HG03439 (cell line): ENCODE measurements around the gene GP2.

Experiments
- ATAC-seq: cut with Tn5 transposase; IDR thresholded peaks from one replicate; pipeline ENCODE4 v1.9.1; 2021; ENCODE audit warnings: mild to moderate bottlenecking, moderate library complexity; ENCODE audit not compliant: unreplicated experiment

GP2 gene

DNA sequence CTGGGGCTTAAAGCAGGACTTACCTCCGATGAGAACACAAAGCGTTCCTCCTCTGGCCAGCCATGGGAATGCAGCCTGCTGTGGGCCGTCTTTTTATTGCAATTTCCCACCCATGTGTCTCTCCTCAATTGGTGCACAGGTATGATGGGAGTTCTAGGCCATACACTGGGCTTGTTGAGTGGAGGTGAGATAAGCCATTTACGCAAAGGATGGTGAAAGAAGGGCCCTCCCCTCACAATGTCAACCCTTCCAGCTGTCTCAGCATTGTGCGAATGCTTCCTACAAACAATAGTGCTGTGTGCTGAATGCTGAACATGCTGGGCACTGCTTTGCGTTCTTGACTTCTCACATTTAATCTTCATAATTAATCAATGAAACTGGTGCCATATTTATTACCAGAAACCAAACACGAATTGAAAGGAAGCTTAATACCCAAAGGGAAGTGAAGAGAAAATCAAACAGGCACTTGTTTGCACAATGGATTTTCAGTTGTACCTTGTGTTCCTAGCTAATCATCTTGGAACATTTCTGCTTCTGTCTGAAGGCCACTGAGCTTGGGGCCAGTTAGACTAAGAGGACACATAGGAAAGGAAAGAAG, at the start of gene GP2:
GP2 (minus strand) TSS at position 70 of the 598 bp plus-strand sequence. CDS start 1,082 bp downstream, outside the sequence.
- ATAC-seq, result no peak

DNA sequence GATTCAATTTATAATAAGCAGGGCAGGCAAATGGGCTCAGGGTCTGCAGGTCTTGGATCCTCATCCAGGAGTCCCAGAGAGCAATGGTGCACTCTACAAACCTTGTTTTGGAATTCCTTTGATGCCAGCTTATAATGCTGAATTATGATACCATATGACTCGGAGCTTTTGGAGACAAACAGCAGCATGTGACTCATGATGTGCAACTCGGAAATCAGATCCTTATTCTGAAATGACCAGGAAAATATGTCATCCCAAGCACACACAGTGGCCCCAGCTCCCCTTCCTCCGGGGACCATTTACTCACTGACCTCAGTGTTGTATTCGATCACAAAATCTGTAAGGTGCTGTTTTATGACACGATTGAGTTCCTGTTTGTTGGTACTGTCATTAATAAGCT, 45.4 kb upstream of the GP2 start:
- ATAC-seq, result no peak

DNA sequence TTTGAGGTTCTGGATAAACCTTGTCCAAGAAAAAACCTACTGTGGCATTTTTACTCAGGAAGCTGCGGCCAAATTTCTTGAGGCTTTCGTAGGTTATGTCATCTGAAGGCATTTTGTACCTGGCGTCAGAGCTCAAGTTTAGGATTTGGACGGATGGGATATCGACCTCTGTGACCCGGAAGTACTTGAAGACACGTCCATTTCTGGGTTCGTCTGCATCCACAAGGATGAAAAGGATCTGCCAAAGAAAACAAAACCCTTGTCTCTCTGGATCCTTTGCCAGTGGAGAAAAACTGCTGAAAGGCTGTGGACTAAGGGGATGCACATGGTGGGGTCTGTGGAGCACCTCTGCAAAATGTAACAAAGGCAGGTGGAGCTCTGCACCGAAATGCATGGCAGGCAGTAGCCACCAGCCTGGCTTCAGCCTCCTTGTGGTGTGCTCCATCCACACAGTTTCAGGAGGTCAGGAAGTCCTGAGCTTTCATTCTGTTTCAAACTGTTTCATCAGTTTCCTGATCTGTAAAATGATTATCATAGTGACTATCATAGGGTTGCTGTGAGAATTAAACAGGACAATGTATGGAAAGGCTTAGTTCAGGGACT, 42.2 kb upstream of the GP2 start:
- no peak for ATAC-seq

DNA sequence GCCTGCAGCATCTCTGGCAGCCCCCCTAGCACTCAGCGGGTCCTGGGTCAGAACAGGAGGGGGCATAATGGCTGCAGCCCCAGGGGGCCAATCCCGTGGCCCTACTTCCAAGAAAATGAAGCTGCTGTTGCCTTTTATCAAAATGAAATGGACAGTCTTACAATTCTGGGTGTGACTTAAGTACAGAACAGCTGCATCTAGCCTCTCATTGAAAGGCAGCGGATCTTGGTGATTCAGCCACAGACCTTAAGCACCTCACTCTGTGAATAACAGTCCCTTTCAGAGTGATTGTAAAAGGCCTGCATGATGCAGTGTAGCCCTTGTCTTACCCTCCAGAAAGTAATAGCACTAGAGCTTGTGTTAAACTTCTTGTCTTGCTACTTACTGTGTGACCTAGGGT, 36.7 kb upstream of the GP2 start:
- ATAC-seq, result no peak

- ATAC-seq, result no peak
Observed at GRCh38 chr16:20363191-20363590, 35.9 kb upstream of the GP2 start.

DNA sequence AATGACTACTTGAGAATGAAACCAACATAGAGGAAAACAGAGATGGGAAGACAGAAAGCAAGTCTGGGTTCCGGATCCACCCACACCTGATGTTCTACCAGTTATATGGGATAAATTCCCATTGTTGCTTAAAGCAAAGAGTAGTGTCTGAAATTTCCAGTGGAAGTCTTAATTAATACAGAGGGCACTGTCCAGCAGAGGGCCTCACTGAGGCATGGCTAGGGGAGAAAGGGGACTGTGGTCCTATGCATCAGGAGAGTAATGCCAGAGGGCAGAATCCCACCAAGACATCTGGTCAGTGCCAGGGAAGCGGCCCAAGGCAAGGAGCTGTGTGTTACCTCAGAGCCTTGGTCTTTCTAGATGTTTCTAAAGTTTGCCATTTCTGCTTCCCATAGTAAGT, 32.7 kb upstream of the GP2 start:
- no peak for ATAC-seq

- ATAC-seq, result no peak
Observed at GRCh38 chr16:20355114-20355782, 27.9 kb upstream of the GP2 start.

GRCh38 chr16:20353379-20353778, 26.1 kb upstream of the GP2 start:
- no peak for ATAC-seq

DNA sequence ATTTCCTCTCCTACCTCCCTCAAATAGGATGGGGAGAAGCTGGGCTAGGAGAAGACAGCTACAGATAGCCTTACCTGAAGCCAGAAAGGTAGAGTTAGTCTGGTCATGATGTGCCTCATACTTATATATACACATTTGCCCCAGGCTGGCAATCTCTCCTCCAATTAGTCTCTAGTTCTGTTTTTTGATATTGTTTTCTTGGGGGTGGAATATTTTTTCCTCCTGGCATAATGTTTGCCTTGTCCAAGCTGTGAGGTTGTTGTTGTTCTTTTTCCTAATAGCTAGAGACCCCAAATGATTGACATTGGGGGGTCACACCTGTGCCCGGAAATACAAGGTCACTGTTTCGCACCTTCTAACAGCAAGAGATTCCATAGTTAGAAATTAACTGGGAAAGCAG, 25.3 kb upstream of the GP2 start, which contains the start of gene UMOD:
UMOD (minus strand) TSS at position 101 of the 400 bp plus-strand sequence. CDS start 1,978 bp downstream, outside the sequence.
- no peak for ATAC-seq

DNA sequence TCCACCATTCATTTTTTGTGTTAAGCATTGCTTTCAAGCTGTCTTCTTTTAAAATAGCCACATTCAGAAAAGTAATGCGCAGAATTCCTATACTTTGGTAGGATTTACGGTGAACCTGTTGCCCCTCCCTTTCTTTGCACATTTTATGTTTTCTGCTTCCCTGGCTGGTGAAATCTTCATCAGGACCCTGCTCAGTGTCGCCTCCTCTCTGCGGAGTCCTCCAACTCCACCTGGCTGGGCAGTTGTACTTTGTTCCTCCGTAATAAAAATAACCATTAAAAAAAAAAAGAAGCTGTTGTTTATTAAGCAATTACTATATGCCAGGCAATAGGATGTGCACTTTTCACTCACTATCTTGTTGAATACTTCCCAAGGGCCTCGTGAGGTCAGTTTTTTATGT, 22.3 kb upstream of the GP2 start:
- ATAC-seq, result no peak

DNA sequence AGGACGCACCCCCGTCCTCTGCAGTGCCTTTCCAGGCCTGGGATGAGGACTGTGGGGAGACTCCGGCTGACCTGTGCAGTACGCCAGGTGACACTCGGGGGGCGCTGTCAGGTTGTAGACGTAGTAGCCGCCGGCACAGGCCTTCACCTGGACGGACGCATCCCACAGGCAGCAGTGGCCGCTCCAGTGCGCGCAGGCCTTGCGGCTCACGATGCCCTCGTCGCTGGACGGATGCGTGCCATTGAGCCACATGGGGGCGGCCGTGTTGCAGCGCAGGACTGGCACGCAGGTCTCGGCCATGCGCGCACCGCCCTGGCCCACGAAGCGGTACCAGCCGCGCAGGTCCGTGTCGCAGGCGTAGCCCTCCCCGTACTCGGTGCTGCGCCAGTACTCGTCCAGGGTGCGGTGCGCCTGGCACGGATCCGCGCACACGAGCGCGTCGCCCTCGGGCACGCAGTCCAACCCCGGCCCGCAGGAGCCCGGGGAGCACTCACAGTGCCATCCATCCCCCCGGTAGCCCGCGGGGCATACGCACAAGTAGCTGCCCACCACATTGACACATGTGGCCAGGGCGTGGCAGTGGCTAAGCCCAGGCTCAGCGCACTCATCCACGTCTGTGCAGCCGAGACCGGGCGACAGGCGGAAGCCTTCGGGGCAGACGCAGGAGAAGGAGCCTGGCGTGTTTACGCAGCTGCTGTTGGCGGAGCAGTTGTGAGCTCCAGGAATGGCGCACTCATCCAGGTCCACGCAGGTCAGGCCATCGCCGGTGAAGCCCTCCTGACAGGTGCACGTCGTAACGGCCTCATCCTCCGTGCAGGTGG, 21.3 kb upstream of the GP2 start:
- no peak for ATAC-seq

- no peak for ATAC-seq
Observed at GRCh38 chr16:20347666-20348364, 20.5 kb upstream of the GP2 start.

DNA sequence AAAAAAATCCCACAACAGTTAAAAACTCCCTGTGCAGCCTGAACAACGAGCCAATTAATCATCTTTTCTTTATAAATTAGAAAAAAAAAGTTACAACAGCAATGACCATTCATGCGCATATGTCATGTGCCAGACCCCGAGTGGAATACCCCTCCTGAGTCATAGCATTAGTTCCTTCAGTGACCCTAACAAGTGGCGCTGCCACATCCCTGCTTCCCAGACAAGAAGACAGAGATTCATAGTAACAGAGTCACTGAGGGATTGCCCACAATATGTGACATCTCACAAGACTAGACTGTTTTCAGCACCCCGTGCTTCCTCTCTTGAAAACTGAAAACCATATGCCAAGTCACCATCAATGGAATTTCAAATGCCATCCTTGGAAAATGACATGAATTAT, 17.3 kb upstream of the GP2 start:
- ATAC-seq, result no peak

- ATAC-seq, result no peak
Observed at GRCh38 chr16:20339744-20340143, 12.4 kb upstream of the GP2 start.

DNA sequence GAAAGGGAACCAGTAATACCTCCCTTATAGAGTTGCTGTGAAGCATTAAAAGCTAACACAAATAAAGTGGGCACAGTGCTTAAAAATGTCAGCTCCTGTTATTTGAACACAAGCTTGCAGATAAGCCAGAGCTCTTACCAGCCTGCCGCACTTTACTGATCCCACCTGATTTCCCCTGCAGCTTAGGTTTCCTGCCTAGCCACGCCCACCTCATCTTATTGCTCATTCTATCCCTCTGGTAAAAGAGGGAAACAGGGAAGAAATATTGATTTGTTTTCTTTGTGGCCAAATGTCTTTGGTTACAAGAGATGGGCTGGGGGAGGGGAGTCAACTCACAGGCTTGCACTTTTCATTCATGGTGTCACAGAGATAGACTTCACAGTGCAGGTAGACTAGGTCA, 9.6 kb upstream of the GP2 start:
- no peak for ATAC-seq

GRCh38 chr16:20334396-20334795, 7.1 kb upstream of the GP2 start:
- no peak for ATAC-seq

DNA sequence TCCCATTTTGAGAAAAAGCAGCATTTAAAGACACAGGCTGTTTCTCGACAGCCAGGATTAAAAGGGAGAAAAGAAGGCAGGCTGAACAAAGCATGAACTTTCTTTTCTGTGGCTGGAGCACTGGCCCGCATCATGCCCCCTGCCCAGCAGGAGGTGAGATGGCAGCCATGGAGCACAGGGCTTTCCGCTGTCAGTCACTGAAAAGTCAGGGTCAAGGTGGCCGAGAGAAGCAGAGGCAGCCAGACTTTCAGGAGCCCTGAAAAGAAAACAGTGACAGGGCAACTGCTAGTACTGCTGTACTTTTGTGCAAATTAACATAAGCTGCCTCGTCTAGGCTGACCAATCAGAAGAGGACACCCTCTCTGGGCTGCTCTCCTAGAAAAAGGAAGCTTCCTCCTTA, 5.8 kb upstream of the GP2 start:
- no peak for ATAC-seq

- ATAC-seq, result no peak
Observed at GRCh38 chr16:20332411-20332810, 5.1 kb upstream of the GP2 start.

DNA sequence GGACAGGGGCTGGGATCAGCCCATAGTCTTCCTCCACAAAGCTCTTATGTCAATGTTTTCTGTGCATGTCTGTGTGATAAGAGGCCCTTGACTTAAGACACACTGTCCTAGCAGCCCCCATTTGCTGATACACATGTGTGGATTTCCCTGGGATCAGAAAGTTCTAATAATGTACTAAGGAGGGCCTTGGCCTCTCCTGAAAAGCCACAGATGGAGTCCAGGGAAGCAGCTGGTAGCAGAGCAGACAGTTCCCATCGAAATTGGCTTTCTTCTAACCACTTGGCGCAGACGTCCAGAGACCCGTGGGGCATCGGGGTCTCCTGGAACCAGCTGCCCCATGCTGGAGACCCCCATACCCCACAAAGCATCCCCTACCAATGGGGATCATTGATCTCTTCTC, 4.3 kb upstream of the GP2 start:
- ATAC-seq, result no peak

- no peak for ATAC-seq
Observed at GRCh38 chr16:20329392-20330138, 2.3 kb upstream of the GP2 start.
